Upper lobe of left lung (tissue), 6 donors: ENCODE data around the gene MRC2. TPM values are rescaled to one million over a fixed set of nuclear protein-coding genes. Genes with fewer than 3 reads are reported as not detected.
A peak's percentile ranks its signal among the peaks of the same experiment; 100 is the strongest.
"Not testable (repeated sequence)": the region's sequence is repeated elsewhere in the genome, so short reads cannot be mapped to it uniquely, and the experiment has no call there.

Experiments
- ATAC-seq, 2 donors: fragments of 200-7000 bp; cut with Tn5 transposase; one replicate each; pipeline ENCODE4 v1.9.1; 2022; ENCODE audit warnings: mild to moderate bottlenecking in 2 of 2, moderate library complexity in 2 of 2; ENCODE audit not compliant: low FRiP score in 2 of 2
- DNase-seq, 2 donors: peaks; one replicate each; pipeline ENCODE4 v3.0.0-alpha.2; 2019 to 2020
- H3K27ac ChIP-seq, 4 donors: fragments of 200-600 bp; sonication (generic); one replicate each; pipeline ENCODE4 v1.5.1; 2016 to 2019
- H3K27me3 ChIP-seq, 4 donors: fragments of 200-600 bp; sonication (generic); one replicate each; pipeline ENCODE4 v1.5.1; 2017 to 2019
- H3K36me3 ChIP-seq, 4 donors: fragments of 200-600 bp; sonication (generic); one replicate each; pipeline ENCODE4 v1.5.1; 2016 to 2019
- H3K4me1 ChIP-seq, 4 donors: fragments of 200-600 bp; sonication (generic); one replicate each; pipeline ENCODE4 v1.5.1; 2018 to 2019
- H3K4me3 ChIP-seq, 4 donors: fragments of 200-600 bp; sonication (generic); one replicate each; pipeline ENCODE4 v1.5.1; 2017 to 2019; ENCODE audit warnings: mild to moderate bottlenecking in 2 of 4, moderate library complexity in 1 of 4
- H3K9me3 ChIP-seq, 4 donors: fragments of 200-600 bp; sonication (generic); one replicate each; pipeline ENCODE4 v1.5.1; 2018 to 2019
- EP300 ChIP-seq, 4 donors: sonication (generic); formaldehyde crosslinking; IDR thresholded peaks; one replicate each; pipeline ENCODE4 v1.5.1; 2017; ENCODE audit warnings: antibody characterized with exemption in 4 of 4, control low read depth in 2 of 4
- POLR2A ChIP-seq, 4 donors: fragments of 450-650 bp; IDR thresholded peaks; one replicate each; pipeline ENCODE4 v1.5.1; 2016 to 2017; ENCODE audit warnings: antibody characterized with exemption in 4 of 4, mild to moderate bottlenecking in 2 of 4
- POLR2AphosphoS5 ChIP-seq, 2 donors: sonication (generic); formaldehyde crosslinking; IDR thresholded peaks; one replicate each; pipeline ENCODE4 v1.5.1; 2017; ENCODE audit warnings: antibody characterized with exemption in 2 of 2
- WGBS, 2 donors: methylation state at CpG; one replicate each; pipeline ENCODE4 v1.1.5; 2017 to 2018; 5-methylcytosine and 5-hydroxymethylcytosine counted together
- total RNA-seq, 6 donors: library from RNA; depleted of rRNA in 4 of 6; stranded (reverse); fragments of >200 nt in 4 of 6; gene quantifications; one replicate each; pipeline versions ENCODE4 v1.1.0 to v1.2.1, GENCODE V29; 2016 to 2021
- TF ChIP-seq, protein P1 (sequence below), 6 experiments: fragments of 450-650 bp in 4 of 6; fragments of 200-600 bp in 2 of 6; sonication (generic) in 2 of 6; IDR thresholded peaks; one replicate each; pipeline ENCODE4 v1.5.1; 2016 to 2019; ENCODE audit warnings: antibody characterized with exemption in 6 of 6
- donor health status: DM: no; HTN: no; CAD: no; lungs with moderate emphysema.
- donor health status: DM: no; HTN: yes; CAD: no; lungs with severe emphysema.

The MRC2 gene
- total RNA-seq, 6 donors from 2014 or later: 32.1 to 185 (median 116) TPM

- H3K4me1 ChIP-seq: peaks cover 0 to under 1% (median 0%) of the 10 kb centered on the region in 4 donors
- peaks cover 0 to 26% (median 9%) of the 10 kb centered on the region in 4 donors for H3K36me3 ChIP-seq
- DNase-seq: peak in 1 of 2 donors; percentile 68
- no peak overlapping the region for H3K27ac ChIP-seq
- no peak for TF ChIP-seq POLR2AphosphoS5 (IDR thresholded peaks at IDR 0.05)
- TF ChIP-seq POLR2A (IDR thresholded peaks at IDR 0.05): no peak
- TF ChIP-seq, protein P1, sequence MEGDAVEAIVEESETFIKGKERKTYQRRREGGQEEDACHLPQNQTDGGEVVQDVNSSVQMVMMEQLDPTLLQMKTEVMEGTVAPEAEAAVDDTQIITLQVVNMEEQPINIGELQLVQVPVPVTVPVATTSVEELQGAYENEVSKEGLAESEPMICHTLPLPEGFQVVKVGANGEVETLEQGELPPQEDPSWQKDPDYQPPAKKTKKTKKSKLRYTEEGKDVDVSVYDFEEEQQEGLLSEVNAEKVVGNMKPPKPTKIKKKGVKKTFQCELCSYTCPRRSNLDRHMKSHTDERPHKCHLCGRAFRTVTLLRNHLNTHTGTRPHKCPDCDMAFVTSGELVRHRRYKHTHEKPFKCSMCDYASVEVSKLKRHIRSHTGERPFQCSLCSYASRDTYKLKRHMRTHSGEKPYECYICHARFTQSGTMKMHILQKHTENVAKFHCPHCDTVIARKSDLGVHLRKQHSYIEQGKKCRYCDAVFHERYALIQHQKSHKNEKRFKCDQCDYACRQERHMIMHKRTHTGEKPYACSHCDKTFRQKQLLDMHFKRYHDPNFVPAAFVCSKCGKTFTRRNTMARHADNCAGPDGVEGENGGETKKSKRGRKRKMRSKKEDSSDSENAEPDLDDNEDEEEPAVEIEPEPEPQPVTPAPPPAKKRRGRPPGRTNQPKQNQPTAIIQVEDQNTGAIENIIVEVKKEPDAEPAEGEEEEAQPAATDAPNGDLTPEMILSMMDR (IDR thresholded peaks at IDR 0.05): no peak
- TF ChIP-seq EP300 (IDR thresholded peaks at IDR 0.05): no peak
- WGBS, 2 donors: 84% methylated on average over 11 of the region's 11 CpGs
- no peak overlapping the region for H3K4me3 ChIP-seq
- H3K27me3 ChIP-seq: no peaks in the 10 kb centered on the region
- H3K9me3 ChIP-seq: no peaks in the 10 kb centered on the region
- ATAC-seq: no peak
Measured at GRCh38 chr17:62688398-62689160, 61.1 kb downstream of the MRC2 start.

GRCh38 chr17:62689441-62690167, 62.1 kb downstream of the MRC2 start:
- Histone ChIP-seq H3K27ac (no peak overlapping the region), H3K4me3 (no peak overlapping the region), H3K9me3 (no peaks in the 10 kb centered on the region), H3K4me1 (peaks cover 3 to 9% (median 7%) of the 10 kb centered on the region in 4 donors), H3K27me3 (no peaks in the 10 kb centered on the region), H3K36me3 (peaks cover 0 to 26% (median 9%) of the 10 kb centered on the region in 4 donors)
- ATAC-seq (no peak), DNase-seq (peak in 1 of 2 donors; percentile 83)
- TF ChIP-seq, protein P1 (IDR thresholded peaks at IDR 0.05): no peak
- TF ChIP-seq POLR2A (IDR thresholded peaks at IDR 0.05): no peak
- TF ChIP-seq POLR2AphosphoS5 (IDR thresholded peaks at IDR 0.05): no peak
- no peak for TF ChIP-seq EP300 (IDR thresholded peaks at IDR 0.05)
- WGBS, 2 donors: 90 to 97% methylated on average over 11 to 37 of the region's 37 CpGs

DNA sequence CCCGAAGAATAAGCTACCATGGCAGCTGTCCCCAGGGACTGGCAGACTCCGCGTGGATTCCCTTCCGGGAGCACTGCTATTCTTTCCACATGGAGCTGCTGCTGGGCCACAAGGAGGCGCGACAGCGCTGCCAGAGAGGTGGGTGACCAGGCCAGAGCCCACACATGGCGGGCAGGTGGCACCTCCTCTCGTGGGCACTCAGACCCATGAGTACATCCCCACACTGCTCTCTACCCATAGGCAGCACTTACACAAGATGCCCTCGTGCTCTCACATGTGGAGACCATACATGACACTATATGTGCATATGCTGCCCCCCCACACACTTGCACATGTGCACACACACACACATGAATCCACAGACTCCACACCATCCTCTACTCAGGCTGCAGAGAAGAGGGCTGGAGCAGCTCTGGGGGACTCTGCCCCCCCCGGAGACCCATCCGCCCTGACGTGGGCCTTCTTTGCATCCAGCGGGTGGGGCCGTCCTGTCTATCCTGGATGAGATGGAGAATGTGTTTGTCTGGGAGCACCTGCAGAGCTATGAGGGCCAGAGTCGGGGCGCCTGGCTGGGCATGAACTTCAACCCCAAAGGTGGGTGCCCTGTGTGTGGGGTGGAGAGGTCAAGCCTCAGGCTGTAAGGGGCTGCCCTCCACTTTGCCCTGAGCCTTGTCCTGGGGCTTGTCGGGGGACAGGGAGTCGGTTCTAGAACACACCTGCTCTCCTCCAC, 62.9 kb downstream of the MRC2 start:
- Histone ChIP-seq H3K36me3 (peaks cover 0 to 26% (median 9%) of the 10 kb centered on the region in 4 donors), H3K9me3 (no peaks in the 10 kb centered on the region), H3K27me3 (no peaks in the 10 kb centered on the region), H3K27ac (no peak overlapping the region), H3K4me1 (peaks cover 7 to 16% (median 13%) of the 10 kb centered on the region in 4 donors), H3K4me3 (no peak overlapping the region)
- TF ChIP-seq POLR2A (IDR thresholded peaks at IDR 0.05) (no peak), POLR2AphosphoS5 (IDR thresholded peaks at IDR 0.05) (no peak), EP300 (IDR thresholded peaks at IDR 0.05) (no peak)
- TF ChIP-seq, protein P1 (IDR thresholded peaks at IDR 0.05): no peak
- ATAC-seq (no peak), DNase-seq (no peak)
- 89 to 93% methylated on average over 13 to 19 of the region's 19 CpGs for WGBS, 2 donors

DNA sequence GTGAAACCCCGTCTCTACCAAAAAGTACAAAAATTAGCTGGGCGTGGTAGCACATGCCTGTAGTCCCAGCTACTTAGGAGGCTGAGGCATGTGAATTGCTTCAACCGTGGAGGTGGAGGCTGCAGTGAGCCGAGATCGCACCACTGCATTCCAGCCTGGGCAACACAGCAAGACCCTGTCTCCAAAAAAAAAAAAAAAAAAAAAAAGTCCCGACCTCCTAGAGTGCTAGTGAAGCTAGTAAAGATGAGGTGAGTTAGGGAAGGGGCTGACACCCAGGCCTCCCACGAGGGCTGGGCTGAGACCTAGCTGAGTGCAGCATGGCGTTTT, 64.1 kb downstream of the MRC2 start:
- not testable (repeated sequence) for ATAC-seq, H3K9me3 ChIP-seq, DNase-seq, H3K27me3 ChIP-seq, H3K27ac ChIP-seq, H3K4me3 ChIP-seq
- Histone ChIP-seq H3K4me1 (peaks cover 7 to 16% (median 13%) of the 10 kb centered on the region in 4 donors), H3K36me3 (peaks cover 0 to 26% (median 9%) of the 10 kb centered on the region in 4 donors)
- 90 to 96% methylated on average over 8 of the region's 8 CpGs for WGBS, 2 donors

DNA sequence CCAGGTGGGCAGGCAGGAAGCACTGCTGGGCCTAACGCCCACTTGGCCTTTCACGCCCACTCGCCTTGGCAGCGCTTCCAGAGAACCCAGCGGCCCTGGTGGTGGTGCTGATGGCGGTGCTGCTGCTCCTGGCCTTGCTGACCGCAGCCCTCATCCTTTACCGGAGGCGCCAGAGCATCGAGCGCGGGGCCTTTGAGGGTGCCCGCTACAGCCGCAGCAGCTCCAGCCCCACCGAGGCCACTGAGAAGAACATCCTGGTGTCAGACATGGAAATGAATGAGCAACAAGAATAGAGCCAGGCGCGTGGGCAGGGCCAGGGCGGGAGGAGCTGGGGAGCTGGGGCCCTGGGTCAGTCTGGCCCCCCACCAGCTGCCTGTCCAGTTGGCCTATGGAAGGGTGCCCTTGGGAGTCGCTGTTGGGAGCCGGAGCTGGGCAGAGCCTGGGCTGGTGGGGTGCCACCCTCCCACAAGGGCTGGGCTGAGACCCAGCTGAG, 64.7 kb downstream of the MRC2 start:
- H3K4me1 ChIP-seq: peaks cover 7 to 16% (median 13%) of the 10 kb centered on the region in 4 donors
- WGBS, 2 donors: 93 to 97% methylated on average over 18 to 20 of the region's 20 CpGs
- ATAC-seq: no peak

More for the DNA sequence above, 64.7 kb downstream of the MRC2 start:
- DNase-seq: peak in 1 of 2 donors; percentile 72
- no peak overlapping the region for H3K27ac ChIP-seq
- no peaks in the 10 kb centered on the region for H3K27me3 ChIP-seq
- TF ChIP-seq, protein P1 (IDR thresholded peaks at IDR 0.05): no peak
- TF ChIP-seq EP300 (IDR thresholded peaks at IDR 0.05) (no peak), POLR2A (IDR thresholded peaks at IDR 0.05) (no peak), POLR2AphosphoS5 (IDR thresholded peaks at IDR 0.05) (no peak)
- no peaks in the 10 kb centered on the region for H3K9me3 ChIP-seq
- no peak overlapping the region for H3K4me3 ChIP-seq
- peaks cover 0 to 26% (median 9%) of the 10 kb centered on the region in 4 donors for H3K36me3 ChIP-seq
